SH-SY5Y (cell line): ENCODE results near the gene EHMT1.

Source experiments
- GATA2 ChIP-seq: IDR thresholded peaks from 2 replicates; pipeline ENCODE4 v1.6.1; 2011; ENCODE audit warnings: mild to moderate bottlenecking, low read depth, low read length
- GATA3 ChIP-seq: IDR thresholded peaks from 2 replicates; pipeline ENCODE4 v1.6.1; 2011; ENCODE audit warnings: low read depth, mild to moderate bottlenecking, low read length, moderate library complexity

Gene EHMT1

DNA sequence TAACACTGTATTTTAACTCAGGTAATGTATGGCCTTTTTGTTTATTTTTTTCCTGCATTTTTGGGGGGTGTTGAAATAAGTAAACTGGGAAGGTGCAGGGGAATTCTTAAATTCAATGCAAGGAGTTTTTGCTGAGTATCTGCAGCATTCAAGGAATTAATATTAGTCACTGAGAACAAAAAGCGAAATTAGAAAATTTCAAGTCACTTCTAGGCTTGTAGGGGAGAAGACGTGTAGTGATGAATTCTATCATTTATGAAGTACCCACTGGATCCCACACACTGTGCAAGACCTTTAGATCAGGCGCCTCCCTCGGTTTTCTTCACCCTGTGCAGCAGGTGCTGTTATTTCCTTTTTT, 1.2 kb downstream of the EHMT1 start:
- TF ChIP-seq GATA2 (no peak), GATA3 (no peak)

DNA sequence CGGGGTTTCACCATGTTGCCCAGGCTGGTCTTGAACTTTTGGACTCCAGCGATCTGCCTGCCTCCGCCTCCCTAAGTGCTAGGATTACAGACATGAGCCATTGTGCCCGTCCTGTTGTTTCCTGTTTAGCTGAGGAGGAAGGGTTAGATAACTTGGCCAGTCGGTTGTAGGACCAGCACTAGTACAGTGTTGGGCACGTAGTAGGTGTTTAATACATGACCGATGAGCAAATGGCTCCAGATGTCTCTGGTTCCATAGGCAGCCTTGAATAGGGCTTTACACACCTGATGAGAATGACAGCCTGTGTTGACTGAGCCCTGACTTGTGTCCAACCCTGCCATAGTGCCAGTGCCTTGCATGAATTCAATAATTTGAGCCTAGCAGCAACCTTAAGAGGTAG, 1.8 kb downstream of the EHMT1 start:
- TF ChIP-seq GATA3 (no peak), GATA2 (no peak)

DNA sequence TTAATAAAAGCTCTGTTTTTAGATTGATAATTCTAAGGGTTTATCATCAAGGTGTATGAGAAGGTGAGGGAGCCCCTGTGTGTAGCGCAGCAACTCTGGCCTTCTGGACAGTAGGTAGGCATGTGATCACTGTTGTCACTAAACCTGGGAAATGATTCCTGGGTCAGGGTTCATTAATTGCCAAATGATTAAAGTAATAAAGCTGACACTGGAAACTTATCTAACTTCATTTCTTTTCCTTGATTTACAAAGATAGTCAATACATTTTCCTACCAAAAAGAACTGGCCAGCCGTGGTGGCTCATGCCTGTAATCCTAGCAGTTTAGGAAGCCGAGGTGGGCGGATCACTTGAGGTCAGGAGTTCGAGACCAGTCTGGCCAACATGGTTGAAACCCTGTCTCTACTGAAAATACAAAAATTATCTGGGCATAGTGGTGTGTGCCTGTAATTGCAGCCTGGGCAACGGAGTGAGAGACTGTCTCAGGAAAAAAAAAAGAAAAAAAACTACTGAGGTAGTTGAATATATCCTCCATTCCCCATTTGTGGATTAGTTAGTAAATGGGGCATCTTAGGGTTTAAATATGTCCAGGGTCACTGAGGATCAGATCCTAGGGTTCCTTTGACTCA, 2.4 kb downstream of the EHMT1 start:
- TF ChIP-seq GATA2 (no peak), GATA3 (no peak)

DNA sequence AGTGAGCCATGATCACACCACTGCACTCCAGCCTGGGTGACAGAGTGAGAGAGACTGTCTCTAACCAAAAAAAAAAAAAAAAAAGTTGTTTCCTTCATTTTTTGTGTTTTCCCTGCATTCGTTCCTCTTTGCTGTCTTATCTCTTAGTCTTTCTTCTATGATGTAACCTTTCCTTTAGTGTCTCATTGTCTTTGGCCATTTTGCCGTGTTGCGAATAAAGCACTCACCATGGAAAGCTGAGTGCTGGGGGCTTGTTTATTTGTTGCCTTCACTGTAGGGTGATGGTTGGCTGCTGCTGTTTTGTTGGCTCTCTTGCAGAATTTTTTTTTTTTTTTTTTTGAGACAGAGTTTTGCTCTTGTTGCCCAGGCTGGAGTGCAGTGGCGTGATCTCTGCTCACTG, 7.7 kb downstream of the EHMT1 start:
- no peak for TF ChIP-seq GATA3

DNA sequence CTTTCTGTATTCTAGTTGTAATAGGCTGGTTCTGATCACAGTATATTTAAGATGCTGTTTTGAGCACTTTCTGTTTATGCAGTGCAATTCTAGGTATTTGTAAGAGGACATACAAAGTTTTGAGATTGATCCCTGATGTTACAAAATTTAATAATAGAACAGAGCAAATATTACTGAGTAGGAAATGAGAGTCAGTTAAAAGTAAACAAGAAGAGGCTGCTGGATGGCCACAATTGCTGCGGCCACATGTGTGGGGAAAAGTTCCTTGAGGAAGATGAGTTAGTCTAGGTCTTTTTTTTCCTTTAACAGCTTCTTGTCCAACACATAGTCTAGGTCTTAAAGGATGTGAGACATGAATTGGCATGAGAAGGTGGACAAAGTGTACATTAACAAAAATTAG, 11.3 kb downstream of the EHMT1 start:
- TF ChIP-seq GATA3 = no peak
- TF ChIP-seq GATA2 = no peak

DNA sequence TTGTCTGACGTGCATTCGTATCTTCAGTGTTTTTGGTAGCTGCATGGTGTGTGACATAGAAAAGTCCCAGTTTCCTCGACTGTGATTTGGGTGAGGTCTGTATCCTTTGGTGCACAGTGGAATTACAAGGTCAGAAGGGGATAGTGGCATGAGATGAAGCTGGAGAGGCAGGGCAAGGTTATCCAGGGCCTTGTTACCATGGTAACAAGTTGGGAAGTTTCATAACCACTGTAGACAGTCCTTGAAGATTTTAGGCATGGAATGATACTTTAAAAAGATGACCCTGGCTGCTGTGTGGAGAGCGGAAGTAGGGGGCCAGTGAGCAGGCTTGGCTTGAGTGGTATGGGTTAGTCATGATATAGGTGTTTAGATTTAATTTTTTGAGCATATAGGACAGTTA, 11.9 kb downstream of the EHMT1 start:
- TF ChIP-seq GATA2 = no peak
- TF ChIP-seq GATA3 = no peak

DNA sequence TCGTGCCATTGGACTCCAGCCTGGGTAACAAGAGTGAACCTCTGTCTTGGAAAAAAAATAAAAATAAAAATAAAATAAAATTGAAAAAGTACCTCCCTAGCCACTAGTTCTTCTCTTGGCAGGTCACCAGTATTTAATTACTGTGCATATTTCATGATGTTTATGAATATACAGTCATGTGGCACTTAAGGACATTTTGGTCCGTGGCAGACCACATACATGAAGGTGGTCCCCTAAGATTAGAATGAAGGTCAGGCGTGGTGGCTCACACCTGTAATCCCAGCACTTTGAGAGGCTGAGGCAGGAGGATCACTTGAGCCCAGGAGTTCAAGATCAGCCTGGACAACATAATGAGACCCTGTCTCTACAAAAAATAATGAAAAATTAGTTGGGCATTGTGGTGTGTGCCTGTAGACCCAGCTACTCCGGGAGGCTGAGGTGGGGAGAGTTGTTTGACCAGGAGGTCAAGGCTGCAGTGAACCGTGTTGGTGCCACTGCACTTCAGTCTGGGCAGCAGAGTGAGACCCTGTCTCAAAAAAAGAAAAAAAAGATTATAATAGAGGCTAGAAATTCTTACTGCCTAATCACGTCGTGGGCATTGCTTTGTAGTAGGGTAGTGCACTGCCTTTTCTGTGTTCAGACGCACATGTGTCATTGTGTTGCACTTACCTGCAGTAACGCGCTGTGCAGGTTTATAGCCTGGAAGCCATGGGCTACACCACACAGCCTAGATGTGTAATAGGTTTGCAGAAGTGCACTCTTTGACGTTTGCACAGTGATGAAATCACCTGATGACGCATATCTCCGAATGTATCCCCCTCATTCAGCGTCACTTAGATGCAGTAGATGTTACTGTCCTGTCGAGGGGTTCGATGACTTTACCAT, 12.8 kb downstream of the EHMT1 start:
- TF ChIP-seq GATA3 (no peak), GATA2 (no peak)

DNA sequence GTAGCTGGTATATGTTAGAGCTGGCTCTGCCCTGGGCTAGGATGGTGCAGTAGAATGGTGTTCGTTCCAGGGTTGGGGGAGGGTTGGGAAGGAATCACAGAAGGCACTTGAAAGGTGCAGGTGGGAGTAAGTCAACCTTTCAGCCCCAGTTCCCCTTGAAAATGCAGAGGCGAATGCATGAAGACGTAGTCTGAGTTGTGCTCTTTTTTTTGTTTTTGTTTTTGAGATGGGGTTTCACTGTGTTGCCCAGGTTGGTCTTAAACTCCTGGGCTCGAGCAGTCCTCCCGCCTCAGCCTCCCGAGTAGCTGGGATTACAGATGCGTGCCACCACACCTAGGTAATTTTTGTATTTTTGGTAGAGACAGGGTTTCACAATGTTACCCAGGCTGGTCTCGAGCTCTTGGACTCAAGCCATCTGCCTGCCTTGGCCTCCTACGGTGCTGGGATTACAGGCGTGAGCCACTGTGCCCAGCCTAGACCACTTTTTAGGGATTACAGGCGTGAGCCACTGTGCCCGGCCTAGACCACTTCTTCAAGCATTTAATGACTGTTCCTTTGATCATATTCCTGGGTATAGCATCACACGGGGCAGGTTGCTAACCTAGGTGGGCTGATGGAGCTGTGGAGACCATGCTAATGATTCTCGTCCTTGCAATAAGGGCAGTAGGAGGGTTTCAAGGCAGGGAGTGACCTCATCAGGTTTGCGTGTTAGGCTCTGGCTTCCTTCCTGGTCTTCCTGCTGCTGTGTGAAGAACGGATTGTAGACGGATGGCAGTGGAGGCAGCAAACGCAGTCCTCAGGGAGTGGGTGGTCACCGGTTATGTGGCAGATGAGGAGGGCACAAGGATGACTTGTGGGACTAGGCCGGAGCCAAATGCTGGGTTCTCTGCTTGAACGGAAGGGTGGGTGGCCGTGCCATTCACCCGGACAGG, 13.7 kb downstream of the EHMT1 start:
- no peak for TF ChIP-seq GATA3
- TF ChIP-seq GATA2 = no peak

DNA sequence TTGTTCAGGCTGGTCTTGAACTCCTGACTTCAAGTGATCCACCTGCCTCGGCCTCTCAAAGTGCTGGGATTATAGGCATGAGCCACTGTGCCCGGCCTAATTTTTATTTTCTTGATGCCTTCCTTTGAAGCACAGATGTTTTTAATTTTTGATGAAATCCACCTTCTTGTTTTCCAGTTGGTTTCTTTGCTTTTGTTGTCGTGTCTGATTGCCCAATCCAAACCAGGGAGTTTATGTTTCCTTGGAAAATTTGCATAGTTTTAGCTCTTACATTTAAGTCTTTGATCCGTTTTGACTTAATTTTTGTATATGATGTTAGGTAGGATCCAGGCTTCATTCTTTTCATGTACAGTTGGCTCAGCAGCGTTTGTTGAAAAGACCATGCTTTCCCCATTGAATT, 15.2 kb downstream of the EHMT1 start:
- TF ChIP-seq GATA3 = no peak
- TF ChIP-seq GATA2 = no peak

DNA sequence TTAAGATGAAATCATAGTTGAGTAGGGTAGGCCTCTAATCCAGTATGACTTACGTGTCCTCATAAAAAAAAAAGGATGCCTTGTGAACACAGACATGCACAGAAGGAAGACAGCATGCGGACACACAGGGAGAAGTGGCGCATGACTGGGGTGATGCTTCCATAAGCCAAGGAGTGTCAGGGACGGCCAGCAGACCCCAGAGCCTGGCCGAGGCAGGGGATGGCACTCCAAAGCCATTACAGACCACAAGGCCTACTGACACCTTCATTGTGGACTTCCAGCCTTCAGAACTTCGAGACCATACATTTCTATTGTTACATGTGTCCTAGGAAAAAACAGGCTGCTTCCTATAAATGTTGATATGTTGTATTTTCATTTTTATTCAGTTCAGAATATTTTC, 19.9 kb downstream of the EHMT1 start:
- TF ChIP-seq GATA3 (no peak), GATA2 (no peak)

DNA sequence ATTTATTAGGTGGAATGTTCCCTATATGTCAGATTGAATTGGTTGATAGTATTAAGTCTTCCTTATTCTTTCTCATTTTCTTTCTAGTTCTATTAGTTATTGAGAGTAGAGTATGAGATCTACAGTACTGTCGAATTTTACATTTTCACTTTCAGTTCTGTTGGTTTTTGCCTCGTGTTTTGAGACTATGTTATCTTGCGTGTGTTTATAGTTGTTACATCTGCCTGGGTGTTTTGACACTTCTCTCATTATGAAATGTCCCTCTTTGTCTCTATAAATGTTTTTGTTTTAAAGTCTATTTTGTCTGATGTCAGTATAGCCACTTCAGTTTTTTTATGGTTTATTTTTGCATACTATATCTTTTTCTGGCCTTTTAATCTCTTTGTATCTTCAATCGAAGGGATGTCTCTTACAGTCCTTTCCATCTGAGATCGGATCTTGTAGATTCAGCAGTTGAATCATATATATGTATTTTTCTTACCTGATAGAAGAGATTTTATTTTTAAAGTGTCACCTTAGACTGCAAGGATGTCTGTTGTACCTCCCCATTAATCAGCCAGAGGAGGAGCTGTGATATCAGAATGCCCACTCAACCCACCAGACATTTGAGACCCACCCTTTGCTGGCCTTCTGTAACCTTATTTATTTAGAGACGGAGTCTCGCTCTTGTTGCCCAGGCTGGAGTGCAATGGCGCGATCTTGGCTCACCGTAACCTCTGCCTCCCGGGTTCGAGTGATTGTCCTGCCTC, 20.7 kb downstream of the EHMT1 start:
- TF ChIP-seq GATA2 (no peak), GATA3 (no peak)

DNA sequence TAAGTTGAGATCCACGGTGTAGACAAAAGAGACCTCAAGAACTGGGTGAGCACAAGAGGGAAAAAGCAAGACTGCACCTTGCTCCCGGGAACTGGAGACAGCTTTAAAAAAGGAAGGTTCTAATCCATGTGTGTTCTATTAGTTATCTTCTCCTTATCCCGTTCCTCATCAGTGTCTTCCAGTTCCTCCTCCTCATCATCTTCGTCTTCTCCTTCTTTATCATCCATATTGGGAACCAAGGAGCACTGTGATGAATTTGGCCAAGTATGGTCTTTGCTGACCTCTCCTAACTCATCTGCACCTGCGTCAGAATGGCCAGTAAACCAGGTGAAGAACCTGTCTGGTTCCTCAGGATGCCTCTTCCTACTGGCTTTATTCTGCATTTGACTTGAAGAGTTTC, 22.1 kb downstream of the EHMT1 start:
- no peak for TF ChIP-seq GATA2
- no peak for TF ChIP-seq GATA3

DNA sequence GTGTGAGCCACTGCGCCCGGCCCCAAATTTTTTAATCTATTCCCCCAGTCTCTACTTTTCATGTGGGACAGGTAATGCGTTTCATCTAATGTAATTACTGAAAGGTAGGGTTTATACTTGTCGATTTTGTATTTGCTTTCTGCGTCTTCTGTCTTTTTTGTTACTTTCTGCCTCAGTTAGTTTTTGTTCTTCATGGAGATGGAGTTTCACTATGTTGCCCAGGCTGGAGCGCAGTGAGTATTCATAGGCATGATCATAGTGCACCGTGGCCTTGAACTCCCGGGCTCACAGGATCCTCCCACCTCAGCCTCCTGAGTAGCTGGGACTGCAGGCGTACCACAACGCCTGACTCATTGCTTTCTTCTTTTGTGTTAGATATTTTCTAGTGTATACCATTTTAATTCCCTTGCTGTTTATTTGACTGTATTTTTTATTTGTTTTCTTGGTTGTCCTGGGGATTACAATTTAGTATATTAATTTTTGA, 23.4 kb downstream of the EHMT1 start:
- TF ChIP-seq GATA2 = no peak
- TF ChIP-seq GATA3 = no peak

DNA sequence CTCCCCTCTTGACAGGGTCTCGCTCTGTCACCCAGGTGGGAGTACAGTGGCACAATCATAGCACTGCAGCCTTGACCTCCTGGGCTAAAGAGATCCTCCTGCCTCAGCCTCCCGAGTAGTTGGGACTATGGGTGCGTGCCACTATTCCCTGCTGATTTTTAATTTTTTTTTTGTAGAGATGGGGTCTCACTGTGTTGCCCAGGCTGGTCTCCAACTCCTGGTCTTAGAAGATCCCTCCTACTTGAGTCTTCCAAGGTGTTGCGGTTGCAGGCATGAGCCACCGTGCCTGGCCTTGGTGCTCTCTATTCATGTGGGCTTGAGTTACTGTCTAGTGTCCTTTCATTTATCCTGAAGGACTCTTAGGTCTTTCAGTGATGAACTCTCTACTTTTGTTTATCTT, 24.1 kb downstream of the EHMT1 start:
- no peak for TF ChIP-seq GATA3

DNA sequence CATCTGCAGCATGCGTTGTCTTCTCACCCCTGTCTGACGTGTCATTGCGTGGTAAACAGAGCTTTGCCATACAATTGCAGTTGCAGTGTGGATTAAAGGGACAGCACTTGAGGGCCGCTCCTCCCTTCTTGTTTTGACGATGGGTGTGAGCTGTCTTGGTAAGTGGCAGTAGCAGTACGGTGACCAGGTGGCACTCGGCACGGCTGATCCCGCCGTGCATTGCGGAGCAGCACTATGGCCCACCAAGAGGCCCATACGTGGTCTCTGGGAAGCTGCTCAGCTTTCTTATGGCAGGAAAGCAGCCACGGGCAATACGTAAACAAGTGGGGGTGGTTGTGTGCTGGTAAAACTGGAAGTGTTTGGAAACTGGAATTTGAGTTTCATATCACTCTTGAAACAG, 25.1 kb downstream of the EHMT1 start:
- TF ChIP-seq GATA2 (no peak), GATA3 (no peak)
